Stimulated activated CD8-positive, alpha-beta memory T cell treated with anti-CD3 and anti-CD28 coated beads, Interleukin-4, amount 100 ng/mL, for 4 hours (primary cell): ENCODE measurements around the gene RUNDC1.

Experiments
- DNase-seq, 2 donors: peaks; one replicate each; pipeline ENCODE4 v3.0.0-alpha.2; 2020; ENCODE audit warnings: low read depth in 2 of 2, low spot score in 1 of 2

The RUNDC1 gene

DNA sequence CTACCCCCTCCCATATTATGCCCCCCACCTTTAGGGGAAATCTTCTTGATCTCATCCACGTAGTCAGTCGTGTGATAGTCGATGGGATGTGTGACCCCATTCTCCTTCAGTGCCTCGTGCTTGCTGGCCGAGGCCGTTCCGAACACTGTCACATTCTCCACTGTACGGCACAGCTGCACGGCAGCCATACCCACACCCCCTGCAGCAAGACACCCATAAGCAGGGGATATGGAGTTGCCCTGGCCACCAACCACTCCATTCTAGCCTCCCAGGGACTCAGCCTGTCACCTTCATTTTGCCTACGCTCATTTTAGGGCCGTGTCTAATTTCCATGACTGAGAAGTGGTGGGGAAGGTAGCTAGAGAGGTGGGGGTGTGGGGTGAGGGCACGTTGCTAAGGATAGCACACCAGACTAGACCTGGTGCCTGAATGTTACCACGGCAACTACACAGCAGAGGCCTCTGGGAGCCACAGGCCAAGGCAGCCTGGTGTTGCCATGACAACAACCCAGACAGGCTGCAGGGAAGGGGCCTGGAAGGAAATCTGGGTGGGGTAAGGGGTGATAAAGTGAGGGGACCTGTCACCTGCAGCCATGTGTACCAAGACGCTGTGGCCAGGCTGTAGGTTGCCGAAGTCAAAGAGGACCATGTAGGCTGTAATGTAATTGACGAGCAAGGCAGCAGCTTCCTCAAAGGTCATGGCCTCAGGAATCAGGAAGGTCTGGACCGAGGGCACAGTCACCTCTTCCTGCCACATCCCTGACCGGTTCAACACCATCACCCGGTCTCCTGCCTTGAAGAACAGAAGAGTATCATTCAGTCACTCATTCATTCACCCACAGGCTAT is 37.9 kb downstream of the RUNDC1 start:
- no peak for DNase-seq

DNA sequence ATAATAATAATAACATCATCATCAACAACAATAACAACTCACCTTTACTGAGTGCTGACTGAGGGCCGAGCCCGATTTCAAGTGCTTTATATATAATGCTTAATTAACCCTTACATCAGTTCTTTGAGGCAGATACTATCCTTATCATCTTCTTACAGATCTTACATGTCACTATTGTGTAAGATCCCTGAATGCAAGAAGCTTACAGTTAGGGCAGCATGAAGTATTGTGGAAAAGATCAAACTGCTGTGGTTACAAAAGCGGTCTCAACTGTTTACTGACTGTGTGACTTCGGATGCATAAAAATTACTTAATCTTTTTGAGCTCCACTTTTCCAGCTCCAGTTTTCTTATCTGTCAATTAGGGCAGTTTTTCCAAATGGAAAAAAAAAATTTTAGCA is 38.6 kb downstream of the RUNDC1 start:
- no peak for DNase-seq

DNA sequence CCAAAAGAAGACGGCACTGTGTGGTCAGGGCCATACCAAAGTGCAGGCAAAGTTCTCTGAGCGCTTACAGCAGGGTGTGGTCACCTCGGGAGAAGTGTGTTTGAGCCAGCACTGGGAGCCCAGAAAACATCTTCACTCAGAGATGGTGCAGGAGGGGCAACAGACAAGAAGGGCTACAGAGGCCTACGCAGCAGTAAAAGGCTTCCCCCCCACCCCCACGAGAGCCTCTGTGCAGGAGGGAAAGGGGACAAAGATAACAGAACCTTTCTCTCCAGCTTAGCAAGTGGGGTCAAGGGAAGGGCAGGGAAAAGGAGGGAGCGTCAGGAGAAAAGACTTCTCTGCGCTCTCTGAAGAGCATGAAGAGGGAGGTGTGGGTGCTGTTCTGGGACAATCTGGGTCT is 39.1 kb downstream of the RUNDC1 start:
- DNase-seq = no peak

DNA sequence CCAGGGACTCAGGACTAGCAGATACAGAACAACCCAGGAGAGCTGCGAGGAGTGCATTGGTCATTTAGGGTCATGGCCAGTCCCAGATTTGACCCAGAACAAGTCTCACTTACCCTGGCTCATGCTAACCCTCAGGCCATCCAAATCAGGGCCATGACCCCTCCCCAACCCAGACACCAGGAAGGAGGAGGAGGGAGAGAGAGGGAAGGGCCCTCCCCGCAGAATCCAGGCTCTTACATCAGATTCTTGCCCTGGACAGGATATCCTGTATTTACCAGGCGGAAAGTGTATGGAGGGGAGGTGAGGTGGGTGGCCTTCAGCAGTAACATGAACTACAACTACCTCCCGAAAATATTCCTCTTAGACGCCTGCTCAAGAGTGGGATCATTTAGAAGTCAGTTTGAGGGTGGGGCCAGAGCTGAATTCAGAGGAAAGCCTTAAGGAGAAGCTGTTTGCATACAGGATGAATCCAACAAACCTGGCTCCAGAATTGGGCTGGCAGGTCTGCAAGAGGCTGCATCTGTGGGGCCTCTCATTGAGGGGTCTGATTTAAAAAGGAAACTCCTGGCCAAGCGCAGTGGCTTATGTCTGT is 39.8 kb downstream of the RUNDC1 start:
- no peak for DNase-seq

DNA sequence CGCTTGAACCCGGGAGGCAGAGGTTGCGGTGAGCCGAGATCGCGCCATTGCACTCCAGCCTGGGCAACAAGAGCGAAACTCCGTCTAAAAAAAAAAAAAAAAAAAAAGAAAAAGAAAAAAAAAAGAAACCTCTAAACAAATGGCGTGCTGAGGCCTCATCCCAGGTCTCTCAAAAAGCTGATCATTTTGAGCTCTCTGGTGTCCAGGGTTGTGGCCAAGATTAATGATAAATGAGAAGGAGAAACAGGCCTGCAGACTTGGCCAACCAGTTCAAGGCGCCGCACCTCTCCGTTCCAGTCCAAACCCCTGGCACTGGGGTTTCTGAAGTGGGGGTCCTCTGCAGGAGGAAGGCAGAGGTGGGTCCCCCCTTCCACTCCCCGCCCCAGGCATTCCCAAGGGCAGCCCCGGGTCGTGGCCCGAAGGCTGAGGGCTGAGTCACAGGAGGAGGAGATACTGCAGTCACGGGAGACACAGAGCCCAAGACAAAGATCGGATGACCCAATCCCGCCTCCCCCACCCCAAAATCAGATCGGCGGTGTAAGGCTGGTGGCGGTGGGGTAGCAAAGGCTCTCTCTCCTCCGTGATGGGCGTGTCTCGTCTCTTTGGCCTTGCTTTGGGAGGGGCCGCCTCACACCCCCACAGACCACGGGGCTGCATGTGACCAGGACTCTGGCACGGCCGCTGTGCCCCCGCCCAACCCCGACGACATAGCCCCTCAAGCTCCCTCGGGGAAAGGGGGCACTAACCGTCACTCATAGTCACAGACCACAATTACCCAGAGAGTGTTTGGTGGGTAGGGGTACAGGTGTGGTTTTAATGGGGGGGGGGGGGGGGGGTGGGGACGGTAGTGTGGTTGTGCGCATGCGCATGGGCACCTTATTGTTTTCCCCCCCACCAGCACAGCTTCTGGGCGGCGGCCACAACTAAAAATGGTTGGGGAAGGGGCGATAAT is 40.7 kb downstream of the RUNDC1 start:
- DNase-seq = no peak

DNA sequence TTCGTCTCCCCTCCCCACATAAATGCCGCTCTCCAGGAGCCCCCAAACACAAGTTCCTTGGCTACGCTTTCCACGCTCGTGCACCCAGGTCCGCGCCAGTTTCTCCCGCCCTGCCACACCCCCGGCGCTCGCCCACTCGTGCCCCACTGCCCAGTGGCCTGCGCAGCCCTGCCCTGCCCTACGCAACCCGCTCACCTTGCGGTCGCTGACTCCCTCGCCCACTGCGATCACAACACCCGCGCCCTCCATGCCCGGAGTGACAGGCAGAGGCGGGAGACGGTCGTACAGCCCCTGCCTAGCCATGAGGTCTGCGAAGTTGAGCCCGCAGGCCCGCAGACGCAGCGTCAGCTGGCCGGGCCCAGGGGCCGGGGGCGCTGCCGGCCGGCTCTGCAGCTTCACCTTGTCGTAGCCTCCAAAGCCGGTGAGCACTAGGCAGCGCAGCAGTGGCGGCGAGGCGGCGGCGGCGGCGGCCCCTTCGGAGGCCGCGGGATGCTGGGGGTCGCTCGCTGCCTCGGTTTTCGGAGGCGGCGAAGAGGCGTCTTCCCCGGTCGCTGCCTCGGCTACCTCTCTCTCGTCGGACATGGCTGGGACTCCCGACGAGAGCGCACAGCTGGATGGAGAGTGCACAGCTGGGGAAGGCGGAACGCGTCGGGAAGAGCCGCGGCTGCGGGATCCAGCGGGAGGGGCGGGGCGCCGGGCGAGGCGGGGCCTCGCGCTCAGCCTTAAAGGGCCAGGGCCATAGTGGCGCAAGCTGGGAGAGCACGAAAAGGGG is 41.6 kb downstream of the RUNDC1 start, which contains the start of gene VAT1:
Gene VAT1, minus strand, starts transcription at position 645 of the 772 bp plus-strand sequence. Its CDS starts 63 bp downstream, at position 582.
- peak; percentile 27 to 28 for DNase-seq

DNA sequence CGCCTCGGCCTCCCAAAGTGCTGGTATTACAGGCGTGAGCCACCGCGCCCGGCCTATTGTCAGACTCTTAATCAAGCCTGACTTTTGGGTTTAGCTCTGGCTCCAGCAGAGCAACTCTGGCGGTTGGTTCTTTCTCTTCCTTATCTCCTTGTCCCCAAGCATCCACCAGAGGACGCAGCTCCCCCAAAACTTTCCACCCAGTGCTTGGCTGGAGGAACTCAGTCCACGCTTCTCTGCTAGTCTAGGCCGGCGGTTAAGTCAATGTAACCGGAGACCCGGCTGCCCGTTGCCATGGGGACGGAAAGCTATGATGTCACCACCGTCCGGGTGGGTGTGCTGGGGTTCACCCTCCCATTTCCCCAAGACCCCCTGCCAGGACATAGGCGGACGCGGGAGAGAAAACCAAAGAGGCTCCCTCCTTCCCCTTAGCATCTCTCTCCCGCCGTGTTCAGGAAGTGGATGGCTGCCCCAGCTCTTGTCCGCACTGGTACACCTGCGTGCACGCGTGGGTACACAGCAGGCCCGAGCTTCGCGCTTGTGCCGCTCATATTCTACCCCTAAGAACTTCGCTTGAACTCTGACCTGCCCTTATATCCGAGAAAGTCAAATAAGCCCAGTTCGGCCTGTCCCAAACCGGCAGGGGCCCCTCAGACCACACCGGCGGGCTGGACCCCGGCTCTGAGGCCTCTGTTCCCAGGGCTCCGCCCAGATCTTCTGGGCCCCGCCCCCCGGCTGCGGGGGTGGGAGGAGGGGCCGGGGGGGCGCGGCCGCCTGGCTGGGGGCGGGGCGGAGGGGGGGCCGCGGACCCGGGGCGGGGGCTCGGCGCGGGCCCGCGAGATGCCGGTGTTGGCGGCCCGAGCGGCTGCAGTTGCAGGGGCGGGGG is 44.3 kb downstream of the RUNDC1 start, which contains the start of gene RND2:
Gene RND2, plus strand, starts transcription at position 825 of the 883 bp plus-strand sequence. CDS start 117 bp downstream, outside the sequence.
- peak; percentile 62 to 70 for DNase-seq

DNA sequence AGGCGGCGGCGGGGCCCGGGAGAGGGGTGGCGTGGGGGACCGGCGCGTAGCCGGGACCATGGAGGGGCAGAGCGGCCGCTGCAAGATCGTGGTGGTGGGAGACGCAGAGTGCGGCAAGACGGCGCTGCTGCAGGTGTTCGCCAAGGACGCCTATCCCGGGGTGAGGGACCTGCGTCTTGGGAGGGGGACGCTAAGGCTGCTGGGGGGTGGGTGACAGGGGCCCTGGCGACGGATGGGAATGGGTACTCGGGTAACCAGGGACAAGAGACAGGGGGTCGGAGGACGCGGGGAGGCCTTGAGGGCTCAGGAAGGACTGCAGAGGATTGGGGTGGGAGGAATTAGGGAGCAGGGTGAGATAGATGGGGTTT is 44.9 kb downstream of the RUNDC1 start:
- no peak for DNase-seq

DNA sequence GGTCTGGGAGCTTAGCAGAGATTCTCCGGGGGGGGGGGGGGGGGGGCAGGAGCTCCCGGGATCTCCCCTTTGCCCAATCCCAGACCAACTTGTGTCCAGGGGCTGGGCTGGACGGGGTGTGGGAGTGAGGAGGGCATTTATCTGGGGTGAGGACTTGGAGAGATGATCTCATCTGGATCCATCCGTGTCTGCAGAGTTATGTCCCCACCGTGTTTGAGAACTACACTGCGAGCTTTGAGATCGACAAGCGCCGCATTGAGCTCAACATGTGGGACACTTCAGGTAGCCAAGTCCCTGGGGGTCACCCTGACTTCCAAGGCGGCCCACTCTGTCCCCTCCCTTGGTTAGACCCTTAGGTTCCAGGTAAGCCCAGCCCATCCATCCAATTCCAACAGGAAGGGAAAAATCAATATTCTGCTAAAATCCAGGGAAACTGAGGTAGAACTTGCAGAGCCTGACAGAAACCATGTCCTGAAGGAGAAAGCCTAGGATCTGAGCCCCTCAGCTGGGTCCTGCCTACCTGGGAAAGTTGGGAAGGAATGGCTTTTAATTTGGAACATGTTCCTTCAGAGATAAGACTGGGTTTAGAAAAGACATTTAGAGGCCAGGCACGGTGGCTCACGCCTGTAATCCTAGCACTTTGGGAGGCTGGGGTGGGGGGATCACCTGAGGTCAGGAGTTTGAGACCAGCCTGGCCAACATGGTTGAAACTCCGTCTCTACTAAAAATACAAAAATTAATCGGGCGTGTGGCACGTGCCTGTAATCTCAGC is 45.6 kb downstream of the RUNDC1 start:
- no peak for DNase-seq

DNA sequence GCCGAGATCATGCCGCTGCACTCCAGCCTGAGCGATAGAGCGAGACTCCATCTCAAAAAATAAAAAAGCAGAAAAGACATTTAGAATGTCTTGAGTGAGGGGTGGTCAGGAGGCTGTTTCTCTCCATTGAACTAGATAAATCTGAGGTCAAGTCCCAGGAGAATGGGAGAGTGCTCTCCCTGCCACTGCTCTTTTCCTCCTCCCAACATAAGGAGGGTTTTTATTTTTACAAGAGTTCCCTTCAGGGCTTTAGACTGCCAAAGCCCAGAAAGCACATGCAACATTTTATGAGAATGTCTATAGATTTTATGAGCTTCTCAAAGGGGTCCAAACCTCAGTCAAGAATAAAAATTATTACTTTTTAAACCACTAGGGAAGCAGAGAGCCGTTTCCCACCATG is 46.2 kb downstream of the RUNDC1 start:
- no peak for DNase-seq

DNA sequence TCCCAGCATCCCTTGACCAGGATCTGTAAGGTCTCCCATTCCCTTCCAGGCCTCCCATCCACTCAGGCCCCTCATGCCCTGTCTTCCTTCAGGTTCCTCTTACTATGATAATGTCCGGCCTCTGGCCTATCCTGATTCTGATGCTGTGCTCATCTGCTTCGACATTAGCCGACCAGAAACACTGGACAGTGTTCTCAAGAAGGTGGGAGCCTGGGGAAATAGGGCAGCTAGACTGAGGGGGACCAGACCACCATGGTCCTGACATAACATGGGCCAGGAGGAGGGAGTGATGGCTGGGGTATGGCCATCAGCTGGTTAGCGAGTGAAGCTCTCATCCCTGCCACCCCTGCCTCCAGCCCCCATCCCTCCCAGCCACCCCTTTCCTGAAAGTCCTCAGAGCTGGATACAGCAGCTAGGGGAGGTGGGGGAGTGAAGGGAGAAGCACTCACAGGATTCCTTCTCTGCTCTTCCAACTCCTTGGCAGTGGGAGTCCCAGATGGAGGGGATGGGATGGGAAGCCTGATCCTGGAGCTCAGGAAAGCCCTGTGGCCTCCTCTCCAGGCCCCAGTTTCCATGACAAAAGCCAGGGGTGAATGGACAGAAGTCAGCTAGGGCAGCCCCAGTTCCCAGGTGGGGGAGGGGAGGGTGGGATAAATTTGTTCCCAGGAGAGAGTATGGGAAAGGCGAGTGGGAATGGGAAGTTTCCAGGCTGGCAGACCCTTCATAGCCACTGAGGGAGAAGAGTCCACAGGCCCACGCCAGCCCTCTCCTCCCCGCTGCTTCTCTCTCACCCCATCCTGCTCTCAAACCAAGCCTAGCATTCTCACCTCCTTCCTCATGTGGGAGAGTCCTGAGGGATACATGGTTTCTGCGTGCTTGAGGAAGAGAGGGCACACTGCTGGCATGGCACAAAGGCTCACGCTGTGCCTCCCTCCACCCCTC is 47.0 kb downstream of the RUNDC1 start:
- DNase-seq = no peak

DNA sequence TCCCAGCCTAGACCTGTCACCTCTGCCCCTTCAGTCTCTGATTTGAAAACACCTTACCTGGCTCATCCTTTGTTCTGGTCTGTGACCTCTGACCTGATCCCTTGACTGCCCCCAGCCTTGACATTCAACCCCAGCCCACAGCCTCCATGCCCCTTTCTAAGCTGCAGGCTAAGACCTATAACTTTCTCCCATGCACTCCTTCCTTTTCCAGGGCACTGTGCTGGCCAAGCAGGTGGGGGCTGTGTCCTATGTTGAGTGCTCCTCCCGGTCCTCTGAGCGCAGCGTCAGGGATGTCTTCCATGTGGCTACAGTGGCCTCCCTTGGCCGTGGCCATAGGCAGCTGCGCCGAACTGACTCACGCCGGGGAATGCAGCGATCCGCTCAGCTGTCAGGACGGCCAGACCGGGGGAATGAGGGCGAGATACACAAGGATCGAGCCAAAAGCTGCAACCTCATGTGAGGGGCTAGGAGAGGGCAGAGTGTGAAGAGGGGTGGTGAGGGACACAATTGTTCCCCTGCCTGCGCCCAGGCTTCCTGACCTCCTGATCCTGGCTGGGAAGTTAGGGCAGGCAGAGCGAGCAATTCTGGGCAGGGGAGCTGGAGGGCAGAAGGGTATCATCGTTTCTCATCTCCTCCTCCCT is 48.0 kb downstream of the RUNDC1 start:
- DNase-seq = no peak

DNA sequence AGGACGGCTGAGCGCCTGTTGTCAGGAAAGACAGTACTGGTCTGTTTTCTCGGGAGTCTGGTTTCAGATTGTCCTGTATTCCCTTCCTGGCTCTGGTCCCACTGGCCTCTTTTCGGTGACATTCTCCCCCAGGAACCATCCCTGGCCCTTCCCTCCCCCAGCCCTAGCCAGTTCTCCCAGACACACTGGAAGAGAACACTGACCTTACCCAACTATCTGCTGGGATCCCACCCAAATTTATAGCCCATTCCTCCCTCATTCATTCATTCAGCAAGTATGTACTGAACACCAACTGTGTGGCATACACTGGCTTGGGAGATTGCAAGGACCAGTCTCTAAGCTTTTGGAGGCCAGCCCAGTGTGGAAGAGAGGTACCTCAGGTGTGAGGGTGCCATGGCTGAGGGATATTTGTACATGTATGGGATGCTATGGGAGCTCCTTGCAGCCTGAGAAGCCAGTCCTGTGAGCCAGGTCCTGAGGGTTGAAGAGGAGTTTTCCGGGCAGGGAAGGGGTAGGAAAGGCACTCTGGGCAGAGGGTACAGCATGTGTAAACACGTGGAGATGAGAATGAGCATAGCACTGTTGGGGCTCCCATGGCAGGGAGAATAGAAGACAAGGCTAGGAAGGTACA is 49.9 kb downstream of the RUNDC1 start:
- no peak for DNase-seq

DNA sequence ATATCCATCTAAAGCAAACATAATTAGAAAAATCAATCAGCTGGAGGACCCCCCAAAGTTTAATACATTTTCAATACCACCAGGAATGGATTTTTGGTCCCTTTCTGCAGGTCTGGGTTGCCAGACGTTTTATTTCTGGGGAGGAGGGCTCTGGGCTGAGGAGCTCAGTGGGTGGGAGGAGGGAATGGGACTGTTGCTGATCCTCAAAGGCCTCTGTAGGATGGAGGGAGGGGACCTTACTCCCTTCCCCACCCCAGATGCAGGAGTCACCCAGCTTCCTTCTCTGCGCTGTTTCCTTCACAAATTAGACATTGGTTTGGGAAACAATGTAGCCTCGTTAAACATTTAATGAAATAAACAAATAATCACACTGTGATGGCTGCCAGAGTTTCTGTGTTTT is 51.3 kb downstream of the RUNDC1 start:
- DNase-seq = no peak

DNA sequence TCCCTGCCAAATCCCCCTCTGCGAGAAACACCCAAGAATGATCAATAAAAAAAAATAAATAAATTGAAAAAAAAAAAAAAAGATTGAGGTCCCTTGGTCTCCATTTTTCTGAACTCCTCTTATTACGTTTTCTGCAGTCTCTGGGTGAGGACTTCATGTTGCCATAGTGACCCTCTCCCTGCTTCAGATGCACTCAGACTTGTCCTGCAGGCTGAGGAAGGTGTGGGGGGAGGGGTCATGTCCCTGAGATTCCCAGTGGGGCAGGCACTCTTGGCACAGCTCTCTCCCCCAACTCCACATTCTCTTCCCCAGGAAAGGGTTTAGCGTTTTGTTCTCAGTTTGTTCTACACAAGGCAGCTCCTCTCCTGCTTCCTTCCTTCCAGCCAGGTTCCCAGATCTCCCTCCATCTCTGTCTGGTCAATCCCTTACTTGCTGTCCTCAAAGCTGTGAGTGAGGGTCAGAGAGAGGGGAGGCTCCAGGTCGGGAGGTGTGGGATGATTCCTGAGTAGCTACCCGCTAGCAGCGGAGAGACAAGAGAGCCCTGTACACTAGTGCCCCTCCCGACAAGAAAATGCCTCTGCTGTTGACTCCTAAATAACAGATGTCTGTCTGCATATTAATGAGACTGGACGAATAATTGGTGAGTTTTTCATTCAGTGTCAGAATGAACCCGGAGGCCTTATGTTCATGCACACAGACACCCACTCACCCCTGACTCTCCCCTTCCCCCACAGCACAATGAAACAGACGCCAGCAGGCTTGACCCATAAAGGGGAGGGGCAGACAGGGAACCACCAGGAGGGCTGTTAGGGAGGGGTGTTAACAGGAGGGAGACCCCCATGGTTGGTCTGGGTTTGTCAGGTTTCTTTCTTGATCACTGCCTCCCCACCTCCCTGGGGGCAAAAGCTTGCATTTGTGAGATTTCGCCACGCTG is 53.9 kb downstream of the RUNDC1 start:
- DNase-seq = no peak

DNA sequence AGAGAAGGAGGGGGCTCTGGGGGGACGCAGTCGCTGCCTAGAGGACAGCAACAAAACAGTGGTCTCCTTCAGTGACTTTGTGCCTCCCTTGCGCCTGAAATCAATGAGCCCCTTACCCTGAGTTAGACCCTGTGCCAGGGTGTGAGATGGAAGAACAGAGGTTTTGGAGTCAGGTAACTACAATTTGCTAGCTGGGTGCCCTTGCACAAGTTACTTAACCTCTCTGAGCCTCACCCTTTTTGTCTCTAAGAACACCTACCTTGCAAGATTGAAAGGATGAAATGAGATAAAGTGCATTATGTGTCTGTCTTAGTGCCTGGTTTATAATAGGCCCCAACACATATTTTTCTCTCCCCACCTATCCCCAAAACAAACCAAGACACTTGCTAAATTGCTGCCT is 54.5 kb downstream of the RUNDC1 start:
- DNase-seq = no peak
